SK-N-SH (cell line): ENCODE data around the gene CAMK2B.
"Not testable (repeated sequence)": the region's sequence is repeated elsewhere in the genome, so short reads cannot be mapped to it uniquely, and the experiment has no call there.

ENCODE experiments used
- CTCF ChIP-seq: fragments of 200-600 bp; sonication (generic); IDR thresholded peaks from 2 replicates; pipeline ENCODE4 v1.6.1; 2017; ENCODE audit warnings: antibody characterized with exemption, mild to moderate bottlenecking, moderate library complexity
- FOXJ3 ChIP-seq: sonication (generic); formaldehyde crosslinking; IDR thresholded peaks from 2 replicates; pipeline ENCODE4 v1.5.1; 2020; ENCODE audit warnings: mild to moderate bottlenecking, missing genetic modification reagents
- JUND ChIP-seq: IDR thresholded peaks from 2 replicates; pipeline ENCODE4 v1.4.0; 2012
- MXI1 ChIP-seq: IDR thresholded peaks from 2 replicates; pipeline ENCODE4 v1.6.1; 2012; ENCODE audit warnings: mild to moderate bottlenecking, low read depth, low read length, improper control_type of control experiment
- POLR2AphosphoS5 ChIP-seq: IDR thresholded peaks from 2 replicates; pipeline ENCODE4 v1.6.1; 2012; ENCODE audit warnings: low read depth, low read length
- REST ChIP-seq: IDR thresholded peaks from 2 replicates; pipeline ENCODE4 v1.6.1; 2012; ENCODE audit warnings: mild to moderate bottlenecking, low read depth, low read length, moderate library complexity
- RXRA ChIP-seq: IDR thresholded peaks from 2 replicates; pipeline ENCODE4 v1.4.0; 2012; ENCODE audit warnings: low read depth, mild to moderate bottlenecking, borderline replicate concordance
- SMC3 ChIP-seq: IDR thresholded peaks from 2 replicates; pipeline ENCODE4 v1.6.1; 2012; ENCODE audit warnings: low read depth, low read length, improper control_type of control experiment
- TF ChIP-seq, protein P1 (sequence below): IDR thresholded peaks from 2 replicates; pipeline ENCODE4 v1.4.0; 2012; ENCODE audit warnings: low read depth
- TF ChIP-seq, protein P2 (sequence below): fragments of 150-350 bp; IDR thresholded peaks from 2 replicates; pipeline ENCODE4 v1.6.1; 2017; ENCODE audit warnings: antibody characterized with exemption, low read length, low read depth, borderline replicate concordance

DNA sequence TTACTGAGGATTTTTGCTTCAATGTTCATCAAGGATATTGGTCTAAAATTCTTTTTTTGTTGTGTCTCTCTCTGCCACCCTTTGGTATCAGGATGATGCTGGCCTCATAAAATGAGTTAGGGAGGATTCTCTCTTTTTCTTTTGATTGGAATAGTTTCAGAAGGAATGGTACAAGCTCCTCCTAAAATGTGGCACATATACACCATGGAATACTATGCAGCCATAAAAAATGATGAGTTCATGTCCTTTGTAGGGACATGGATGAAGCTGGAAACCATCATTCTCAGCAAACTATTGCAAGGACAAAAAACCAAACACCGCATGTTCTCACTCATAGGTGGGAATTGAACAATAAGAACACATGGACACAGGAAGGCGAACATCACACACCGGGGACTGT, 125.2 kb downstream of the CAMK2B start:
- not testable (repeated sequence) for TF ChIP-seq RXRA; FOXJ3 (CRISPR knock-in tag); CTCF; JUND; POLR2AphosphoS5; REST; SMC3; MXI1
- TF ChIP-seq, protein P1, sequence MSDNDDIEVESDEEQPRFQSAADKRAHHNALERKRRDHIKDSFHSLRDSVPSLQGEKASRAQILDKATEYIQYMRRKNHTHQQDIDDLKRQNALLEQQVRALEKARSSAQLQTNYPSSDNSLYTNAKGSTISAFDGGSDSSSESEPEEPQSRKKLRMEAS, result not testable (repeated sequence)
- TF ChIP-seq, protein P2, sequence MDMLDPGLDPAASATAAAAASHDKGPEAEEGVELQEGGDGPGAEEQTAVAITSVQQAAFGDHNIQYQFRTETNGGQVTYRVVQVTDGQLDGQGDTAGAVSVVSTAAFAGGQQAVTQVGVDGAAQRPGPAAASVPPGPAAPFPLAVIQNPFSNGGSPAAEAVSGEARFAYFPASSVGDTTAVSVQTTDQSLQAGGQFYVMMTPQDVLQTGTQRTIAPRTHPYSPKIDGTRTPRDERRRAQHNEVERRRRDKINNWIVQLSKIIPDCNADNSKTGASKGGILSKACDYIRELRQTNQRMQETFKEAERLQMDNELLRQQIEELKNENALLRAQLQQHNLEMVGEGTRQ, result not testable (repeated sequence)
